DMS153 treated with DMSO at 0.1 percent for 48 hours (cell line): ENCODE measurements around the gene FHAD1.

Source experiments
- DNase-seq: peaks from one replicate; lab custom pipeline; 2025; ENCODE audit not compliant: unreplicated experiment; lab: John Stamatoyannopoulos, UW

The FHAD1 gene

DNA sequence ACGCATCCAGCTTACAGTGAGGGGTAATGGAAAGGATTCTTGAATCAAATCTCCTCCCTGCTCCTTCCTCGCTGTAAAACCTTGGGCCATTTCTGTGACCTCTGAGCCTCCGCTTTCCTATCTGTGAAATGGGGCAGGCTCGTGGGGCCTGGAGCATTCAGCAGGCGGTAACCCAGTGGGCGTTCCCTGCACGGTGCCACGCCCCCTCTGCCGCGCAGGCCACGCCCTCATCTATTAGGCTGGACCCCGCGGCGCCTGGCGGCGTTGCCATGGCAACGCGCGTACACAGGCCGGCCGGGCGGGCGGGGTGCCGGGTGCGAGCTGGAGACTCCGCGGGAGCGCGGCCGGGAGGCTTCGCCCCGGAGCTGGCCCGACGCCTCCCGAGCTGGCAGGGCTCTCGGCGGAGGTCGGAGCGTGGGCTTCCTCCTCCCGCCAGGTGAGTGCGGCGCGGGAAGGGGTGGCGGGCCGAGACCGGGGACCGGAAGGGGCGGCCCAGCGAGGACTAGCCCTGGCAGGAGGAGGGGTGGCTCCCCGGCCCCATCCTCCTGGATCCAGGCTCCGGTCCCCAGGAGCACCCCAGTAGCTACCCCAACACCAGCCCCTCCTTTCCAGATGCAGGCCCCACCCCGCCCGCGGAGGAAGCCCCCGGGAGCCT, at the start of gene FHAD1:
TSS of gene FHAD1 (plus strand) at position 264 of the 655 bp plus-strand sequence. CDS start 4,562 bp downstream, outside the sequence.
- peak; percentile 62 for DNase-seq

DNA sequence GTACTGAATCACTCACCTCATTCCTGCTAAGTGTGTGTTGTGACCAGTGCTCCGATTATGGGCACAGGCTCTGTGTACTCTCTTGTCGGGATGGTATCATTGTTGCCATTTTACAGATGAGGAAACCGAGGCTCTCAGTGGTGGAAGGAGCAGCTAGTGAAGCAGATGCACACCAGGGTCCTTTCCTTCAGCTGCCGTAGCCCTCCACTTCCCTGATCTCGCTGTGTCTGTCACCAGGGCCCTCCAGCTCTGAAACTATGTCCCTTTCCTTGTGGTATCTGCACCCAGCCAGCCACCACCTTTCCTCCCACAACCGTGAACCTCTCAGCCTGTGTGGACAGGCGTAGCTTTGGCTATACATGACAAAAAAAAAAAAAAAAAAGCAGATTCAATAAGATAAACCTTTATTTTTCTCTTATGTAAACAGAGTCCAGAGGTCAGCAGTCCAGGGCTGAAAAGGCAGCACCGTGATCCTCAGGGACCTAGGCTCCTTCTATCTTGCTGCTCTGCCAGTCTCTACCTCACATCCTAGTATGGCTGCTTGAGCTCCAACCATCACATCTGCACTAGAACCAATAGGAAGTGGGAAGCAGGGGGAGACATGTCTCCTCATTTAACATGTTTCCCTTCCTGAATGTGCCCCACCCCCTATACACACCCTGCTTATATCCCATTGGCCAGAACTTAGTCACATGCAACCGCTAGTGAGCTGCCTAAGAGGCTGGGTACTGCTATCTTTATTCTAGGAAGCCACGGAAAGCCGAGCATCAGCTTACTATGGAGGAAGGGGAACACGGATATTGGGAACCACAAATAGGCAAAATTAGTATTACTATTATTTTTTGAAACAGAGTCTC, 49.2 kb upstream of the FHAD1 start:
- no peak for DNase-seq

DNA sequence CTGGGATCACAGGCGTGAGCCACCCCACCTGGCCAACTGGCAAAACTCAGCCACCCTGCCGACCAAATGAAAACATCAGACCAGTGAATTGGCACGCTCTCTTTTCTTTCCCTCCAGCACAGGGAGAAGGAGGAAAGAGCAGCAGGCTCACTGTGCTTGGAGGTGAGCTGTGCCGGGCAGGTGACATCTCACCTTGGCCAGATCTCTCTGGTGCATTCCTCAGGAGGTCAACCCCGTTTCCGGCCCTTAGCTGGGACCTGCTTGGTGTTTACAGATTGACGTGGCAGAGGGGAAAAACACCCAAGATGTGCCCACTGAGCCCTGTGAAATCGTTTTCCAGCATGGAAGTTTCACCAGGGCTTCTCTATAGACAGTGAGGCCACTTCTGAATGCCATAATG, 48.3 kb upstream of the FHAD1 start:
- no peak for DNase-seq

- no peak for DNase-seq
Observed at GRCh38 chr1:15201221-15201620, 45.8 kb upstream of the FHAD1 start.

GRCh38 chr1:15201849-15202551, 45.0 kb upstream of the FHAD1 start:
- DNase-seq = no peak

- DNase-seq = no peak
Observed at GRCh38 chr1:15204931-15205330, 42.1 kb upstream of the FHAD1 start.

GRCh38 chr1:15205586-15206346, 41.3 kb upstream of the FHAD1 start:
- DNase-seq = no peak

DNA sequence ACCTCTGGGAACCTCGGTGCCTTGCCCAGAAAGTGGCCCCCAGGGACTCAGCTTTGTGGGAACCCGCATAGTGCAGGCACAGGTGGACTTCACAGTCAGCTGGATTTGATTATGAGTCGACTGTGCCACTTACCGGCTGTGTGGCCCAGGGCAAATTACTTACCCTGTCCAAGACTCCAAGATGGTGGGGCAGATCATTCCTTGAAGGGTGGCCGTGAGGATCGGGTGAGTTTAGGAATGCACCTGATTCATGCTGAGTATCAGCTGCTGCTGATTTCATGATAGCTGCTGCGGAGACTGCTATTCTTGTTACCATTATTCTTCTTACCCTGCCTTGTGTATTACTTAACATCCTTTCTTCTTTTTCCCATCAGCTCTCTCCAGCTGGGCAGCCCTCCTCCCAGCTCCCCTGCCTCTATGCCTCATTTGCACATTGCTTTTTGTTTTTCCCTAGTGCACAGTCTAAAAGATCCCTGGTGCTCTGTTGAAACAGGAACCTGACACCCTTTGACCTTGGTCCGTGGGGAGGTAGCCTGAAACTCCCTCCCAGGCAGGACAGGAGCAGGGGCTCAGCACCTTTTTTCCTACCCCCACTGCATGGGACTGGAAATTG, 40.5 kb upstream of the FHAD1 start:
- DNase-seq = no peak

- no peak for DNase-seq
Observed at GRCh38 chr1:15207031-15207828, 39.8 kb upstream of the FHAD1 start.

- no peak for DNase-seq
Observed at GRCh38 chr1:15207829-15208429, 39.1 kb upstream of the FHAD1 start.

GRCh38 chr1:15210651-15211375, 36.2 kb upstream of the FHAD1 start:
- DNase-seq = no peak

- no peak for DNase-seq
Observed at GRCh38 chr1:15211424-15211823, 35.6 kb upstream of the FHAD1 start.

DNA sequence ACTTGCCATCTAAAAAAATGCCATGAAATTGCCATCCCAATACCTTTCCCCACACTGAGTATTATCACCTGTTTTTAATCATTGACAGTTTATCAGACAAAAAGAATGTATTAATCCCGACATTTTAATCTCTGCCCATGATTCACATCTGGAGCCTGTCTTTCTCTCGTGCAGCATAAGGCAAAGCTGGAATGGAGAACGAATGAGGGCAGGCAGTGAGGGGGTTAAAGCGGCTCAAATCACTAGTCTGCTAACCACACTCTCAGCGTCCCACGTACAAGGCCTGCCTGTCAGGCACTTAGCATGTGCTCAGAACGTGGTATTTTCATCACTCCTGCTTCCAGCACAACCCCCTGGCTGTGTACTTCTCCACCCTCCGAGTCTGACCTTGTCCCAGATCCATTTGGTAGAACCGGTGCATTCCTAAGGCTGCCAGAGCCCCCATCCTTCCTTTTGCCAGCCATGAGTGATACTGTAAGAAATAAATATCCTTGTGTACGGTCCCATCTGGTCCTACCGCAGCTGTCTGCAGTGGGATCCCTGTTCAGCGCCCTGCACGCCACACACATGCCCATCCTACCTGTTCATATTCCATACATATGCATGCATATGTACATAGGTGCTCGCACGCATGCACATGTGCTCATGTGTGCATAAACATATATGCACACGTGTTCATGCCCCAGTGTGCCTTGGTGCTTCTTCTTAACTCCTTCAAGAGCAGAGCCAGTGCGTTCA, 34.6 kb upstream of the FHAD1 start:
- DNase-seq = no peak

GRCh38 chr1:15212954-15213291, 34.1 kb upstream of the FHAD1 start:
- no peak for DNase-seq

DNA sequence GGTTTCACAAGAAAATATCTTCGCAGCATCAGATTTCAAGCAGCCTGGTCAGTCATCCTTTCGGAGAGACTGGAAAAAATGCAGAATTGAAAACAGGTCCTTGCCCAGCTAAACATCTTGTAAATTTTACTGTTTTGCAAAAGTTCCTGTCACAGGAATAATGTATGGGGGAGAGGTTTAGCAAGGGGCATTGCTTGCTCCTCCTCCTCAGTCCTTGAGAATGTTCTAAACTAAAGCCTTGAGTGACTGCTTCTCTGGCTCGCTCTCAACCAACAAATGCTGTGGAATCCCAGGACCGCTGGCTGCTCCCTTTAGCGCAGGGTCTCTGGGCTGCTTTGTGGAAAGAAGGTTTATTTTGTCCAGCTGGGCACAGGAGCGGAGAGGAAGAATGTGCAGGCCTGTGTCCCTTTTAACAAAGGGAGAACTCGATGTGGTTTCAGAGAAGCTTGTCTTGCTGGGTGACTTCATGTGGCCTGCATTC, 33.6 kb upstream of the FHAD1 start:
- DNase-seq = no peak

- DNase-seq = no peak
Observed at GRCh38 chr1:15214527-15214926, 32.5 kb upstream of the FHAD1 start.

- DNase-seq = no peak
Observed at GRCh38 chr1:15215116-15215515, 31.9 kb upstream of the FHAD1 start.

DNA sequence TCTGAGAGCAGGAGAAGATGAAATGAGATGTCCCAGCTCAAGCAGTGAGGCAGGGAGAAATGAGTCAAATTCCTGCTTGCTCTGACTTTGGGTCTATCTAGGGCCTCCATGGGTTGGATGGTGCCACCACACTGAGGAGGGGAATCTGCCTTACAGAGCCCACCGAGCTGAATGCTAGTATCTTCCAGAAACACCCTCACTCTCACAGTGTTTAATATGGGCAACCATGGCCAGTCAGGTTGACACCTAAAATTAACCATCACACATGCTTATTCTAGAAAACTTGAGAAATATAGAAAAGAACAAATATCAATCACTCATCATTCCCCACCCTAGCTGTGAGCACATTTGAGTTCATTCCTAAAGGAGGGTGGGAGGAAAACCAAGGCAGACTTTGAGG, 29.4 kb upstream of the FHAD1 start:
- DNase-seq = no peak
